Endothelial cell (in vitro differentiated cells): ENCODE measurements around the gene CFL2. TPM values are rescaled to one million over a fixed set of nuclear protein-coding genes. Genes with fewer than 3 reads are reported as not detected.

Experiments used
- DNase-seq: peaks from one replicate; pipeline ENCODE4 v3.0.0; 2021; ENCODE audit warnings: low spot score
- H3K27ac Mint-ChIP-seq: one replicate; pipeline ENCODE4 v1.8.0; 2021; ENCODE audit warnings: mixed read lengths, inconsistent platforms; ENCODE audit not compliant: unreplicated experiment
- H3K27me3 Mint-ChIP-seq: one replicate; pipeline ENCODE4 v1.8.0; 2021; ENCODE audit warnings: mild to moderate bottlenecking, moderate library complexity, mixed read lengths, inconsistent platforms; ENCODE audit not compliant: unreplicated experiment
- H3K36me3 Mint-ChIP-seq: one replicate; pipeline ENCODE4 v1.8.0; 2021; ENCODE audit warnings: mild to moderate bottlenecking, low read depth, mixed read lengths, inconsistent platforms; ENCODE audit not compliant: unreplicated experiment
- H3K4me1 Mint-ChIP-seq: one replicate; pipeline ENCODE4 v1.8.0; 2021; ENCODE audit warnings: mild to moderate bottlenecking, mixed read lengths, inconsistent platforms; ENCODE audit not compliant: unreplicated experiment
- H3K4me3 Mint-ChIP-seq: one replicate; pipeline ENCODE4 v1.8.0; 2021; ENCODE audit warnings: mild to moderate bottlenecking, mixed read lengths, inconsistent platforms; ENCODE audit not compliant: unreplicated experiment
- H3K9me3 Mint-ChIP-seq: one replicate; pipeline ENCODE4 v1.8.0; 2021; ENCODE audit warnings: mixed read lengths, inconsistent platforms; ENCODE audit not compliant: unreplicated experiment
- CTCF ChIP-seq: fragments of 200-600 bp; sonication (generic); IDR thresholded peaks from one replicate; pipeline ENCODE4 v1.5.0; 2021; ENCODE audit warnings: antibody characterized with exemption; ENCODE audit not compliant: unreplicated experiment
- total RNA-seq: library from RNA; stranded (reverse); fragmentation: NEBNext Ultra II Directional; extraction: Animal tissue kit (Norgen Biotek cat#: 25700); gene quantifications from one replicate; pipeline ENCODE4 v1.2.1, GENCODE V29; 2021; ENCODE audit not compliant: unreplicated experiment

Gene CFL2
- total RNA-seq, 1 donor from 2014 or later, result 27.8 TPM

- Mint-ChIP-seq H3K4me1 (peaks cover 7% of the 10 kb centered on the region), H3K4me3 (no peak overlapping the region), H3K9me3 (no peaks in the 10 kb centered on the region), H3K36me3 (no peaks in the 10 kb centered on the region), H3K27me3 (no peaks in the 10 kb centered on the region), H3K27ac (no peak overlapping the region)
- TF ChIP-seq CTCF, result no peak
- no peak for DNase-seq
These were observed 31.5 kb downstream of the CFL2 start for GRCh38 chr14:34682787-34683321.

- Mint-ChIP-seq H3K27ac (no peak overlapping the region), H3K36me3 (no peaks in the 10 kb centered on the region)
- no peak for TF ChIP-seq CTCF
These were observed 33.5 kb downstream of the CFL2 start for GRCh38 chr14:34680806-34681479.

GRCh38 chr14:34678735-34679134, 35.7 kb downstream of the CFL2 start:
- Mint-ChIP-seq H3K27me3 (no peaks in the 10 kb centered on the region), H3K4me3 (no peak overlapping the region)

More at GRCh38 chr14:34680806-34681479, 33.5 kb downstream of the CFL2 start:
- no peak for DNase-seq
- no peak overlapping the region for H3K4me3 Mint-ChIP-seq
- H3K4me1 Mint-ChIP-seq, result peaks cover 4% of the 10 kb centered on the region
- H3K27me3 Mint-ChIP-seq, result no peaks in the 10 kb centered on the region
- no peaks in the 10 kb centered on the region for H3K9me3 Mint-ChIP-seq

GRCh38 chr14:34678306-34678705, 36.1 kb downstream of the CFL2 start:
- Mint-ChIP-seq H3K36me3 (no peaks in the 10 kb centered on the region), H3K4me1 (no peaks in the 10 kb centered on the region), H3K27ac (no peak overlapping the region), H3K4me3 (no peak overlapping the region), H3K9me3 (no peaks in the 10 kb centered on the region), H3K27me3 (no peaks in the 10 kb centered on the region)
- TF ChIP-seq CTCF, result no peak
- DNase-seq, result no peak

More at GRCh38 chr14:34678735-34679134, 35.7 kb downstream of the CFL2 start:
- Mint-ChIP-seq H3K27ac (no peak overlapping the region), H3K36me3 (no peaks in the 10 kb centered on the region), H3K9me3 (no peaks in the 10 kb centered on the region), H3K4me1 (no peaks in the 10 kb centered on the region)
- DNase-seq, result no peak
- TF ChIP-seq CTCF, result no peak

GRCh38 chr14:34676516-34677211, 37.7 kb downstream of the CFL2 start:
- Mint-ChIP-seq H3K4me1 (no peaks in the 10 kb centered on the region), H3K27ac (no peak overlapping the region), H3K9me3 (no peaks in the 10 kb centered on the region)

More at GRCh38 chr14:34676516-34677211, 37.7 kb downstream of the CFL2 start:
- Mint-ChIP-seq H3K4me3 (no peak overlapping the region), H3K27me3 (no peaks in the 10 kb centered on the region), H3K36me3 (no peaks in the 10 kb centered on the region)
- no peak for TF ChIP-seq CTCF
- no peak for DNase-seq
